ENCODE results near the gene ACOT2.

GRCh38 chr14:73620268-73620667 is 51.3 kb downstream of the ACOT2 start:
- no peak for TF ChIP-seq EHMT2 (IDR thresholded peaks at IDR 0.05; ENCODE audit: low read depth)
- TF ChIP-seq SREBF2 (IDR thresholded peaks at IDR 0.05): no peak
- no peak for TF ChIP-seq USF2 (IDR thresholded peaks at IDR 0.05)
- no peak for TF ChIP-seq POLR2A (IDR thresholded peaks at IDR 0.05; ENCODE audit: low read length)
- TF ChIP-seq BCL3 (IDR thresholded peaks at IDR 0.05): no peak
- TF ChIP-seq POLR2AphosphoS2 (conservative IDR thresholded peaks at IDR 0.05; ENCODE audit: low read length): no peak
- no peak for TF ChIP-seq EP300 (IDR thresholded peaks at IDR 0.05)
- TF ChIP-seq MAX (IDR thresholded peaks at IDR 0.05): no peak
- TF ChIP-seq CTCF (IDR thresholded peaks at IDR 0.05): no peak

All from A549 (cell line).